Endothelial cell of umbilical vein (primary cell): ENCODE measurements around the gene TICAM2.

Source experiments
- CTCF ChIP-seq, 2 donors: IDR thresholded peaks; 1 replicate in 1 of 2; 2 replicates in 1 of 2; pipeline ENCODE4 v1.5.1; 2011; ENCODE audit warnings: low read length in 2 of 2, mild to moderate bottlenecking in 2 of 2, moderate library complexity in 2 of 2, control low read depth in 1 of 2, inconsistent platforms in 1 of 2, low read depth in 1 of 2; ENCODE audit not compliant: insufficient read depth in 1 of 2; ENCODE audit errors: extremely low read depth in 1 of 2
- EZH2 ChIP-seq: IDR thresholded peaks from 2 replicates; pipeline ENCODE4 v1.6.1; 2012; ENCODE audit warnings: borderline replicate concordance, low read depth, mild to moderate bottlenecking, moderate library complexity, low read length, inconsistent platforms; ENCODE audit not compliant: severe bottlenecking
- GATA2 ChIP-seq: IDR thresholded peaks from 2 replicates; pipeline ENCODE4 v1.7.0; 2011; ENCODE audit warnings: low read depth, mild to moderate bottlenecking, moderate library complexity, mixed read lengths, low read length; ENCODE audit not compliant: insufficient read length, insufficient read depth
- JUN ChIP-seq: IDR thresholded peaks from 2 replicates; pipeline ENCODE4 v1.6.1; 2011; ENCODE audit warnings: borderline replicate concordance, low read depth; ENCODE audit not compliant: insufficient read length, insufficient read depth
- MAX ChIP-seq: IDR thresholded peaks from 2 replicates; pipeline ENCODE4 v1.6.1; 2011; ENCODE audit not compliant: insufficient read depth, insufficient read length

GRCh38 chr5:115636008-115636407 is 33.7 kb upstream of the TICAM2 start:
- TF ChIP-seq EZH2 = no peak
- TF ChIP-seq MAX = no peak
- no peak for TF ChIP-seq CTCF (IDR thresholded peaks at IDR 0.05; ENCODE audit: extremely low read depth in 1 of 2, insufficient read depth in 1 of 2, low read depth in 1 of 2, low read length in 2 of 2)
- no peak for TF ChIP-seq JUN
- TF ChIP-seq GATA2 = no peak
